DOHH2 (cell line): ENCODE measurements around the gene ANKRD16.
"Not testable (repeated sequence)": the region's sequence is repeated elsewhere in the genome, so short reads cannot be mapped to it uniquely, and the experiment has no call there.

Experiments used
- H3F3A ChIP-seq: fragments of 200-600 bp; sonication (generic), shearing (Covaris generic); 2 replicates; pipeline ENCODE4 v1.6.0; 2016; ENCODE audit warnings: antibody characterized with exemption, mild to moderate bottlenecking; ENCODE audit not compliant: control insufficient read depth, insufficient read depth
- H3K27ac ChIP-seq: fragments of 200-600 bp; sonication (generic); 2 replicates; pipeline ENCODE4 v1.5.1; 2014; ENCODE audit warnings: low read depth, mild to moderate bottlenecking, low read length, moderate library complexity
- H3K27me3 ChIP-seq: fragments of 200-600 bp; sonication (generic); 2 replicates; pipeline ENCODE4 v1.6.1; 2014; ENCODE audit warnings: mild to moderate bottlenecking, low read length, mixed read lengths; ENCODE audit not compliant: control insufficient read depth
- H3K36me3 ChIP-seq: fragments of 200-600 bp; sonication (generic); 2 replicates; pipeline ENCODE4 v1.6.1; 2014; ENCODE audit warnings: mild to moderate bottlenecking, low read length, moderate library complexity, mixed read lengths; ENCODE audit not compliant: control insufficient read depth
- H3K4me1 ChIP-seq: fragments of 200-600 bp; sonication (generic); 2 replicates; pipeline ENCODE4 v1.6.1; 2014; ENCODE audit warnings: mild to moderate bottlenecking, low read length, mixed read lengths; ENCODE audit not compliant: control insufficient read depth
- H3K4me2 ChIP-seq: fragments of 200-600 bp; sonication (generic); 2 replicates; pipeline ENCODE4 v1.6.0; 2014; ENCODE audit warnings: mild to moderate bottlenecking, low read length, moderate library complexity
- H3K4me3 ChIP-seq: fragments of 200-600 bp; sonication (generic); 2 replicates; pipeline ENCODE4 v1.5.1; 2014; ENCODE audit warnings: mild to moderate bottlenecking, low read length, mixed read lengths
- H3K79me2 ChIP-seq: fragments of 200-600 bp; sonication (generic); 2 replicates; pipeline ENCODE4 v1.6.1; 2014; ENCODE audit warnings: mild to moderate bottlenecking, low read length, mixed read lengths; ENCODE audit not compliant: control insufficient read depth
- H3K9me2 ChIP-seq: fragments of 200-600 bp; sonication (generic); replicated peaks from 2 replicates; pipeline ENCODE4 v1.6.1; 2014; ENCODE audit warnings: mild to moderate bottlenecking, low read length, mixed read lengths; ENCODE audit not compliant: control insufficient read depth
- H3K9me3 ChIP-seq: fragments of 200-600 bp; sonication (generic); 2 replicates; pipeline ENCODE4 v1.6.1; 2014; ENCODE audit warnings: antibody characterized with exemption, low read length, mixed read lengths; ENCODE audit not compliant: control insufficient read depth, insufficient read depth
- H4K20me1 ChIP-seq: fragments of 200-600 bp; sonication (generic); 2 replicates; pipeline ENCODE4 v1.6.0; 2014; ENCODE audit warnings: low read depth, mild to moderate bottlenecking, antibody characterized with exemption, low read length, moderate library complexity; ENCODE audit not compliant: control insufficient read depth, insufficient read depth
- EZH2phosphoT487 ChIP-seq: fragments of 200-600 bp; sonication (generic); IDR thresholded peaks from 2 replicates; pipeline ENCODE4 v1.6.1; 2017; ENCODE audit warnings: borderline replicate concordance, mild to moderate bottlenecking, antibody characterized with exemption, low read length, moderate library complexity, mixed read lengths
- TF ChIP-seq, protein P1 (sequence below): fragments of 200-600 bp; sonication (generic); IDR thresholded peaks from one replicate; pipeline ENCODE4 v1.5.1; 2014; ENCODE audit warnings: antibody characterized with exemption, mild to moderate bottlenecking, low read depth, low read length; ENCODE audit not compliant: poor library complexity, severe bottlenecking

The ANKRD16 gene

GRCh38 chr10:5829267-5829666 is 60.4 kb downstream of the ANKRD16 start:
- Histone ChIP-seq H3K4me2 (no peak overlapping the region), H3K27ac (no peak overlapping the region), H3K36me3 (no peaks in the 10 kb centered on the region), H3K27me3 (no peaks in the 10 kb centered on the region), H3K9me2 (no peaks in the 10 kb centered on the region), H4K20me1 (no peaks in the 10 kb centered on the region), H3K4me3 (no peak overlapping the region), H3K9me3 (no peaks in the 10 kb centered on the region), H3K4me1 (peaks cover 8% of the 10 kb centered on the region), H3K79me2 (no peaks in the 10 kb centered on the region), H3F3A (no peaks in the 10 kb centered on the region)
- TF ChIP-seq, protein P1, sequence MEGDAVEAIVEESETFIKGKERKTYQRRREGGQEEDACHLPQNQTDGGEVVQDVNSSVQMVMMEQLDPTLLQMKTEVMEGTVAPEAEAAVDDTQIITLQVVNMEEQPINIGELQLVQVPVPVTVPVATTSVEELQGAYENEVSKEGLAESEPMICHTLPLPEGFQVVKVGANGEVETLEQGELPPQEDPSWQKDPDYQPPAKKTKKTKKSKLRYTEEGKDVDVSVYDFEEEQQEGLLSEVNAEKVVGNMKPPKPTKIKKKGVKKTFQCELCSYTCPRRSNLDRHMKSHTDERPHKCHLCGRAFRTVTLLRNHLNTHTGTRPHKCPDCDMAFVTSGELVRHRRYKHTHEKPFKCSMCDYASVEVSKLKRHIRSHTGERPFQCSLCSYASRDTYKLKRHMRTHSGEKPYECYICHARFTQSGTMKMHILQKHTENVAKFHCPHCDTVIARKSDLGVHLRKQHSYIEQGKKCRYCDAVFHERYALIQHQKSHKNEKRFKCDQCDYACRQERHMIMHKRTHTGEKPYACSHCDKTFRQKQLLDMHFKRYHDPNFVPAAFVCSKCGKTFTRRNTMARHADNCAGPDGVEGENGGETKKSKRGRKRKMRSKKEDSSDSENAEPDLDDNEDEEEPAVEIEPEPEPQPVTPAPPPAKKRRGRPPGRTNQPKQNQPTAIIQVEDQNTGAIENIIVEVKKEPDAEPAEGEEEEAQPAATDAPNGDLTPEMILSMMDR, result no peak
- TF ChIP-seq EZH2phosphoT487, result no peak

- TF ChIP-seq, protein P1, result no peak
- TF ChIP-seq EZH2phosphoT487, result no peak
- peaks cover 8% of the 10 kb centered on the region for H3K4me1 ChIP-seq
- H3K4me3 ChIP-seq, result no peak overlapping the region
- no peak overlapping the region for H3K27ac ChIP-seq
- no peaks in the 10 kb centered on the region for H3F3A ChIP-seq
- no peaks in the 10 kb centered on the region for H3K36me3 ChIP-seq
- no peaks in the 10 kb centered on the region for H3K27me3 ChIP-seq
- H4K20me1 ChIP-seq, result no peaks in the 10 kb centered on the region
- H3K9me3 ChIP-seq, result no peaks in the 10 kb centered on the region
- no peak overlapping the region for H3K4me2 ChIP-seq
- no peaks in the 10 kb centered on the region for H3K79me2 ChIP-seq
- no peaks in the 10 kb centered on the region for H3K9me2 ChIP-seq
Measured at GRCh38 chr10:5828725-5829124, 61.0 kb downstream of the ANKRD16 start.

- TF ChIP-seq, protein P1, result no peak
- TF ChIP-seq EZH2phosphoT487, result no peak
- Histone ChIP-seq H3K4me2 (no peak overlapping the region), H3K4me1 (peaks cover 8% of the 10 kb centered on the region), H3K4me3 (no peak overlapping the region), H3K27me3 (no peaks in the 10 kb centered on the region), H3K79me2 (no peaks in the 10 kb centered on the region), H3F3A (no peaks in the 10 kb centered on the region), H4K20me1 (no peaks in the 10 kb centered on the region), H3K36me3 (no peaks in the 10 kb centered on the region), H3K27ac (no peak overlapping the region), H3K9me2 (no peaks in the 10 kb centered on the region), H3K9me3 (no peaks in the 10 kb centered on the region)
Measured at GRCh38 chr10:5827841-5828240, 61.9 kb downstream of the ANKRD16 start.

GRCh38 chr10:5826511-5826910 is 63.2 kb downstream of the ANKRD16 start:
- H3K27ac ChIP-seq, H3F3A ChIP-seq, H3K27me3 ChIP-seq, H3K4me3 ChIP-seq, H3K79me2 ChIP-seq, H3K9me2 ChIP-seq, H3K36me3 ChIP-seq, H3K9me3 ChIP-seq, H3K4me2 ChIP-seq, H4K20me1 ChIP-seq, H3K4me1 ChIP-seq: not testable (repeated sequence)
